Kidney epithelial cell (primary cell): ENCODE measurements around the gene TSNAXIP1. TPM values are rescaled to one million over a fixed set of nuclear protein-coding genes. Genes with fewer than 3 reads are reported as not detected.

ENCODE experiments used
- DNase-seq: peaks from one replicate; pipeline ENCODE4 v3.0.0-alpha.2; 2010; ENCODE audit warnings: low read depth
- H3K27me3 ChIP-seq: 2 replicates; pipeline ENCODE4 v1.6.0; 2011; ENCODE audit warnings: low read length; ENCODE audit not compliant: control insufficient read depth, insufficient read depth
- H3K36me3 ChIP-seq: 2 replicates; pipeline ENCODE4 v1.5.1; 2011; ENCODE audit warnings: low read length; ENCODE audit not compliant: control insufficient read depth, insufficient read depth
- H3K4me3 ChIP-seq: 2 replicates; pipeline ENCODE4 v1.5.1; 2011; ENCODE audit warnings: low read depth, mild to moderate bottlenecking, control low read depth, low read length
- CTCF ChIP-seq: IDR thresholded peaks from 2 replicates; pipeline ENCODE4 v1.5.1; 2011; ENCODE audit warnings: mild to moderate bottlenecking, moderate library complexity, low read length, control low read depth, inconsistent platforms; ENCODE audit not compliant: insufficient read depth, poor library complexity, severe bottlenecking
- total RNA-seq: library from RNA; depleted of rRNA; stranded (reverse); fragments of >200 nt; gene quantifications from 2 replicates; pipeline ENCODE4 v1.2.3, GENCODE V29; 2015

Gene TSNAXIP1
- total RNA-seq, 1 donor from 2014 or later: 0.63 TPM

DNA sequence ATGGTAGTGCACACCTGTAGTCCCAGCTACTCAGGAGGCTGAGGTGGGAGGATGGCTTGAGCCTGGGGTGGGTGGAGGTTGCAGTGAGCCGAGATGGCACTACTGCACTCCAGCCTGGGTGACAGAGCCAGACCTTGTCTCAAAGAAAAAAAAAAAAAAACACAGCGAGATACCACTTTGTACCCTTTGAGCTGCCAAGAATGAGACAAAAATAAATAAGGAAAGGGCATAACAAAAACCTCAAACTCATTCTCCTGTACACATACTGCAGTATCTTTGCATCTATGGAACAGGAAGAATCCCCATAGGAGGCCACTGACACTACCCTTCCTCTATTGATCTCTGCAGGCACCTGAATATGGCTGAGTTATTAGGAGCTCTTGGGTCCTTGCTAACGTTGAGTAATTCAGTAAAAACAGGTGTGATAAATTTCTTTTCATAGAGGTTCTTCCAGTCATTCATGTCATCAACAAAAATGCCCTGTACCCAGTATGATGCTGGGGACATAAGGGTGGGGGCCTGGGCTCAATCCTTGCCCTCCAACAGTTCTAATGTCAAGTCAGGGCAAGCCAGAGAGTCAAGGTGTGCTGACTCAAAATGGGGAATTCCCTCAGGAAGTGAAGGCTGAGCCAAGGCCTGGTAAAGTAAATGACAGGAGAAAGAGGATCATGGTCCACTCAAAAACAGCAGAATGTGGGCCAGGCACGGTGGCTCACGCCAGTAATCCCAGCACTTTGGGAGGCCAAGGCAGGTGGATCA lies 27.3 kb upstream of the TSNAXIP1 start:
- DNase-seq: no peak
- no peaks in the 10 kb centered on the region for H3K27me3 ChIP-seq

DNA sequence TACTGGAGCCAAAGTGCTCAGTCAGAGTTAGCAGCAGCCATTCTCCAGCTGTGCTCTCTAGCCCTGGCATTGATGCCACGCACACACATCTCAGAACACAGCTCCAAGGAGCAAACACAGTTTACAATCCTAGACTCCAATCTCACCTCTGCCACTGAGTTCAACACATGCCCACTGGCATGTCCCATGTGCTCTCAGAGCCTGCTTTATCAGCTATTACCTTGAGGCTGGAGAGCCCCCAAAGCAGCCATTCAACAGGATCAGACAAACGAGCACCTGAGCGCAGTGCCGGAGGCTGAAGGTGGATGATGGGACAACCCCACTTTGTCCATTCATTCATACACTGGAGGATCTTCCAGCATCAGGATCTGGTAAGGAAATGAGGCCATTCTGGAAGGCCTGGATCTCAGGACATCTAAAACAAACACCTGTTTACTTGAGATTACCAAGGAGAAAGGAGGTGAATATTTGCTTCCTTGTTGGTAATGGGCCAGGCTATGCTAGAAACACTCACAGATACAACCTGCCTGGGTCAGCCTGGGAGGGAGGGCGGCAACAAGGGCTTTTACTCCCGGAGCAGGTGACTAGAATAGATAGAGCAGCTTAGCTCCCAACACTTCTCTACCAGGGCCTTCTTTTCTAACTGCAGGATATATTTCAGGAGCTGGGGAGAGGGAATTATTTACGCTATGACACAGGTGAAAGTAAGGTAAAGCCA lies 25.7 kb upstream of the TSNAXIP1 start:
- H3K36me3 ChIP-seq: no peaks in the 10 kb centered on the region
- TF ChIP-seq CTCF: no peak
- DNase-seq: no peak

More for the DNA sequence above, 27.3 kb upstream of the TSNAXIP1 start:
- H3K36me3 ChIP-seq: no peaks in the 10 kb centered on the region
- no peak overlapping the region for H3K4me3 ChIP-seq
- no peak for TF ChIP-seq CTCF

DNA sequence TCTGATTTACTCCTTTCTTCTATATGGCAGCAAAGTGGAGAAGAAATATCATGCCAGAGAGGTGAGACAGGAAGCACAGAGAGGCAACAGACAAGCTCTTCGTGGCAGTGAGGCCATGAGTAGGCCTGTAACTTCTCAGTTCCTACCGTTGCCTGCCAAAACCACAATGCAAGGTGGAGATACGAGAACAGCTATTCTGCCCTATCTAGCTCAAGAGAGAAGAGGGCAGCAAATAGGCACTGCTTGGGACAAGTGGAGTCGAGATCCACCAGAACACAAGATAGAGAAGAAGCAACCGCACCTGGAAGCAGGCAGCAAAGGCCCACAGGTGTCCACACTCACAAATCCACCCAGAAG lies 25.1 kb upstream of the TSNAXIP1 start:
- no peak overlapping the region for H3K4me3 ChIP-seq
- H3K27me3 ChIP-seq: no peaks in the 10 kb centered on the region
- DNase-seq: no peak
- H3K36me3 ChIP-seq: no peaks in the 10 kb centered on the region
- TF ChIP-seq CTCF: no peak

More for the DNA sequence above, 25.7 kb upstream of the TSNAXIP1 start:
- H3K27me3 ChIP-seq: no peaks in the 10 kb centered on the region
- no peak overlapping the region for H3K4me3 ChIP-seq

DNA sequence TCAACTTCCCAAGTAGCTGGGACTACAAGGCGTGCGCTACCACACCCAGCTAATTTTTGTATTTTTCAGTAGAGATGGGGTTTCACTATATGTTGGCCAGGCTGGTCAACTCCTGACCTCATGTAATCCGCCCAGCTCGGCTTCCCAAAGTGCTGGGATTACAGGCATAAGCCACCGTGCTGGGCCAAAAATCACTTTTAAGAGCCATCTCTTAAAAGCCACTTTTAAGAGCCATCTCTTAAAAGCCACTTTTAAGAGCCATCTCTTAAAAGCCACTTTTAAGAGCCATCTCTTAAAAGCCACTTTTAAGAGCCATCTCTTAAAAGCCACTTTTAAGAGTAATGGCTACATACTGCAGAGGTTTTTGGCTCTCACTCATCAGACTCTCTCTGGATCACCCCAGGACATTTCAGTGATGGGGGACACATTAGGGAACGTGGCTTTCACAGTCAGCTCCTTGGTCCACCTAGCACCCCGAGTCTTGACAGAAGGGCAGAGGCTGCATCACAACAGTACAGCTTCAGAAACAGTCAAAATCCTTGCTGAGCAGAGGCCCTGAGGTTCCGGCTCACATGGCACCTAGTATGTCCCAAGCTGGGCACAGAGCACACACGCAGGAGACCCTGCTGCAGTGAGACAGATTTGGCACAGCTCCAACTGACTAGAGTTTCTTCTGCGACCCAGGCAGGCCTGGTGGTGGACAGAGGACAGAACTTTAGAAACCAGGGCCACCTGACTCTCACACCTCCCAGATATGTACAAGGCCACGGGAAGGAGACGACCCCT lies 23.9 kb upstream of the TSNAXIP1 start:
- Histone ChIP-seq H3K36me3 (no peaks in the 10 kb centered on the region), H3K27me3 (no peaks in the 10 kb centered on the region), H3K4me3 (no peak overlapping the region)
- no peak for DNase-seq
- no peak for TF ChIP-seq CTCF

- no peak overlapping the region for H3K4me3 ChIP-seq
- H3K27me3 ChIP-seq: no peaks in the 10 kb centered on the region
- no peaks in the 10 kb centered on the region for H3K36me3 ChIP-seq
- no peak for DNase-seq
- no peak for TF ChIP-seq CTCF
These were observed 23.4 kb upstream of the TSNAXIP1 start for GRCh38 chr16:67783353-67783725.
